Neural cell (in vitro differentiated cells): Measurements from ENCODE around the gene GPRC5B. TPM values are rescaled to one million over a fixed set of nuclear protein-coding genes. Genes with fewer than 3 reads are reported as not detected.

Experiments
- H2AFZ ChIP-seq: fragments of 200-600, 300-800 bp; sonication (generic), shearing (Covaris generic); 2 replicates; pipeline ENCODE4 v1.6.0; 2014; ENCODE audit warnings: low read depth, mild to moderate bottlenecking, antibody characterized with exemption, low read length, moderate library complexity
- H3F3A ChIP-seq: fragments of 200-600 bp; shearing (Covaris generic); 2 replicates; pipeline ENCODE4 v1.6.1; 2016; ENCODE audit warnings: mild to moderate bottlenecking, moderate library complexity, mixed read lengths, antibody characterized with exemption, low read length; ENCODE audit not compliant: insufficient read depth, poor library complexity, severe bottlenecking
- H3K27ac ChIP-seq: fragments of 200-600, 300-800 bp; sonication (generic), shearing (Covaris generic); 2 replicates; pipeline ENCODE4 v1.5.1; 2014; ENCODE audit warnings: mild to moderate bottlenecking, low read length, moderate library complexity
- H3K27me3 ChIP-seq: fragments of 300-800, 200-600 bp; sonication (generic), shearing (Covaris generic); 2 replicates; pipeline ENCODE4 v1.6.0; 2014; ENCODE audit warnings: mild to moderate bottlenecking, low read depth, low read length, moderate library complexity; ENCODE audit not compliant: insufficient read depth
- H3K36me3 ChIP-seq: fragments of 300-800, 200-600 bp; sonication (generic), shearing (Covaris generic); 2 replicates; pipeline ENCODE4 v1.5.1; 2014; ENCODE audit warnings: mild to moderate bottlenecking, antibody characterized with exemption, low read length, moderate library complexity; ENCODE audit not compliant: insufficient read depth
- H3K4me2 ChIP-seq: fragments of 300-800, 200-600 bp; sonication (generic), shearing (Covaris generic); 2 replicates; pipeline ENCODE4 v1.6.0; 2014; ENCODE audit warnings: mild to moderate bottlenecking, low read length
- H3K4me3 ChIP-seq: fragments of 300-800, 200-600 bp; sonication (generic), shearing (Covaris generic); 2 replicates; pipeline ENCODE4 v1.5.1; 2014; ENCODE audit warnings: mild to moderate bottlenecking, low read length, moderate library complexity
- H3K79me2 ChIP-seq: fragments of 200-600 bp; shearing (Covaris generic); replicated peaks from 2 replicates; pipeline ENCODE4 v1.6.0; 2014; ENCODE audit warnings: mild to moderate bottlenecking, low read length, moderate library complexity; ENCODE audit not compliant: insufficient read depth
- H3K9ac ChIP-seq: fragments of 300-800, 200-600 bp; sonication (generic), shearing (Covaris generic); 2 replicates; pipeline ENCODE4 v1.6.1; 2016; ENCODE audit warnings: mild to moderate bottlenecking, low read length, mixed read lengths
- H3K9me2 ChIP-seq: fragments of 200-600 bp; shearing (Covaris generic); 2 replicates; pipeline ENCODE4 v1.6.1; 2016; ENCODE audit warnings: mild to moderate bottlenecking, low read length, mixed read lengths; ENCODE audit not compliant: insufficient read depth
- H3K9me3 ChIP-seq: fragments of 200-600, 300-800 bp; sonication (generic), shearing (Covaris generic); 2 replicates; pipeline ENCODE4 v1.6.1; 2016; ENCODE audit warnings: mild to moderate bottlenecking, mixed run types, low read length, moderate library complexity, mixed read lengths
- H4K20me1 ChIP-seq: fragments of 200-600 bp; shearing (Covaris generic); 2 replicates; pipeline ENCODE4 v1.6.1; 2016; ENCODE audit warnings: mild to moderate bottlenecking, mixed run types; ENCODE audit not compliant: insufficient read depth
- EP300 ChIP-seq: fragments of 450-650 bp; conservative IDR thresholded peaks from 2 replicates; pipeline ENCODE4 v1.6.1; 2014; ENCODE audit warnings: antibody characterized with exemption, mild to moderate bottlenecking, moderate library complexity; ENCODE audit not compliant: poor library complexity, severe bottlenecking
- EZH2 ChIP-seq: fragments of 200-600, 300-800 bp; shearing (Covaris generic), sonication (generic); IDR thresholded peaks from 2 replicates; pipeline ENCODE4 v1.6.1; 2014; ENCODE audit warnings: antibody characterized with exemption, low read length, borderline replicate concordance, mild to moderate bottlenecking; ENCODE audit not compliant: insufficient read depth, poor library complexity, severe bottlenecking
- MXI1 ChIP-seq: fragments of 450-650 bp; conservative IDR thresholded peaks from 2 replicates; pipeline ENCODE4 v1.6.1; 2014; ENCODE audit warnings: antibody characterized with exemption, mild to moderate bottlenecking; ENCODE audit not compliant: poor library complexity, severe bottlenecking
- POLR2AphosphoS5 ChIP-seq: IDR thresholded peaks from 2 replicates; pipeline ENCODE4 v1.6.1; 2012
- RAD21 ChIP-seq: fragments of 450-650 bp; conservative IDR thresholded peaks from 2 replicates; pipeline ENCODE4 v1.6.1; 2014; ENCODE audit warnings: antibody characterized with exemption, mild to moderate bottlenecking, moderate library complexity
- SMC3 ChIP-seq: fragments of 450-650 bp; conservative IDR thresholded peaks from 2 replicates; pipeline ENCODE4 v1.6.1; 2014; ENCODE audit warnings: antibody characterized with exemption, mild to moderate bottlenecking, moderate library complexity; ENCODE audit not compliant: poor library complexity
- TAF1 ChIP-seq: IDR thresholded peaks from 2 replicates; pipeline ENCODE4 v1.6.1; 2012; ENCODE audit warnings: low read depth
- polyA plus RNA-seq: library from polyadenylated mRNA; depleted of rRNA; stranded (reverse); fragments of >200 nt; gene quantifications from 2 replicates; pipeline ENCODE4 v1.2.3, GENCODE V29; 2014
- TF ChIP-seq, protein P1 (sequence below): IDR thresholded peaks from 2 replicates; pipeline ENCODE4 v1.6.1; 2012; ENCODE audit warnings: borderline replicate concordance
- TF ChIP-seq, protein P2 (sequence below): fragments of 450-650 bp; IDR thresholded peaks from 2 replicates; pipeline ENCODE4 v1.5.1; 2014; ENCODE audit warnings: antibody characterized with exemption, mild to moderate bottlenecking, moderate library complexity; ENCODE audit not compliant: poor library complexity, severe bottlenecking

The GPRC5B gene
- polyA plus RNA-seq, 1 donor from 2014 or later = 25.4 TPM

- TF ChIP-seq, protein P1, sequence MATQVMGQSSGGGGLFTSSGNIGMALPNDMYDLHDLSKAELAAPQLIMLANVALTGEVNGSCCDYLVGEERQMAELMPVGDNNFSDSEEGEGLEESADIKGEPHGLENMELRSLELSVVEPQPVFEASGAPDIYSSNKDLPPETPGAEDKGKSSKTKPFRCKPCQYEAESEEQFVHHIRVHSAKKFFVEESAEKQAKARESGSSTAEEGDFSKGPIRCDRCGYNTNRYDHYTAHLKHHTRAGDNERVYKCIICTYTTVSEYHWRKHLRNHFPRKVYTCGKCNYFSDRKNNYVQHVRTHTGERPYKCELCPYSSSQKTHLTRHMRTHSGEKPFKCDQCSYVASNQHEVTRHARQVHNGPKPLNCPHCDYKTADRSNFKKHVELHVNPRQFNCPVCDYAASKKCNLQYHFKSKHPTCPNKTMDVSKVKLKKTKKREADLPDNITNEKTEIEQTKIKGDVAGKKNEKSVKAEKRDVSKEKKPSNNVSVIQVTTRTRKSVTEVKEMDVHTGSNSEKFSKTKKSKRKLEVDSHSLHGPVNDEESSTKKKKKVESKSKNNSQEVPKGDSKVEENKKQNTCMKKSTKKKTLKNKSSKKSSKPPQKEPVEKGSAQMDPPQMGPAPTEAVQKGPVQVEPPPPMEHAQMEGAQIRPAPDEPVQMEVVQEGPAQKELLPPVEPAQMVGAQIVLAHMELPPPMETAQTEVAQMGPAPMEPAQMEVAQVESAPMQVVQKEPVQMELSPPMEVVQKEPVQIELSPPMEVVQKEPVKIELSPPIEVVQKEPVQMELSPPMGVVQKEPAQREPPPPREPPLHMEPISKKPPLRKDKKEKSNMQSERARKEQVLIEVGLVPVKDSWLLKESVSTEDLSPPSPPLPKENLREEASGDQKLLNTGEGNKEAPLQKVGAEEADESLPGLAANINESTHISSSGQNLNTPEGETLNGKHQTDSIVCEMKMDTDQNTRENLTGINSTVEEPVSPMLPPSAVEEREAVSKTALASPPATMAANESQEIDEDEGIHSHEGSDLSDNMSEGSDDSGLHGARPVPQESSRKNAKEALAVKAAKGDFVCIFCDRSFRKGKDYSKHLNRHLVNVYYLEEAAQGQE = no peak
- no peak for TF ChIP-seq TAF1
- TF ChIP-seq POLR2AphosphoS5 = no peak
- no peak for TF ChIP-seq EZH2
- no peak for TF ChIP-seq RAD21
- TF ChIP-seq, protein P2, sequence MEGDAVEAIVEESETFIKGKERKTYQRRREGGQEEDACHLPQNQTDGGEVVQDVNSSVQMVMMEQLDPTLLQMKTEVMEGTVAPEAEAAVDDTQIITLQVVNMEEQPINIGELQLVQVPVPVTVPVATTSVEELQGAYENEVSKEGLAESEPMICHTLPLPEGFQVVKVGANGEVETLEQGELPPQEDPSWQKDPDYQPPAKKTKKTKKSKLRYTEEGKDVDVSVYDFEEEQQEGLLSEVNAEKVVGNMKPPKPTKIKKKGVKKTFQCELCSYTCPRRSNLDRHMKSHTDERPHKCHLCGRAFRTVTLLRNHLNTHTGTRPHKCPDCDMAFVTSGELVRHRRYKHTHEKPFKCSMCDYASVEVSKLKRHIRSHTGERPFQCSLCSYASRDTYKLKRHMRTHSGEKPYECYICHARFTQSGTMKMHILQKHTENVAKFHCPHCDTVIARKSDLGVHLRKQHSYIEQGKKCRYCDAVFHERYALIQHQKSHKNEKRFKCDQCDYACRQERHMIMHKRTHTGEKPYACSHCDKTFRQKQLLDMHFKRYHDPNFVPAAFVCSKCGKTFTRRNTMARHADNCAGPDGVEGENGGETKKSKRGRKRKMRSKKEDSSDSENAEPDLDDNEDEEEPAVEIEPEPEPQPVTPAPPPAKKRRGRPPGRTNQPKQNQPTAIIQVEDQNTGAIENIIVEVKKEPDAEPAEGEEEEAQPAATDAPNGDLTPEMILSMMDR = no peak
- Histone ChIP-seq H3K4me2 (no peak overlapping the region), H3K36me3 (no peaks in the 10 kb centered on the region), H3K9me3 (no peaks in the 10 kb centered on the region), H3K27me3 (no peaks in the 10 kb centered on the region), H3K79me2 (no peaks in the 10 kb centered on the region), H3F3A (no peaks in the 10 kb centered on the region), H4K20me1 (no peaks in the 10 kb centered on the region), H3K9me2 (no peaks in the 10 kb centered on the region), H3K9ac (no peak overlapping the region), H3K27ac (no peak overlapping the region), H2AFZ (no peak overlapping the region), H3K4me3 (no peak overlapping the region)
Measured at GRCh38 chr16:19844945-19845641, 39.6 kb downstream of the GPRC5B start.

DNA sequence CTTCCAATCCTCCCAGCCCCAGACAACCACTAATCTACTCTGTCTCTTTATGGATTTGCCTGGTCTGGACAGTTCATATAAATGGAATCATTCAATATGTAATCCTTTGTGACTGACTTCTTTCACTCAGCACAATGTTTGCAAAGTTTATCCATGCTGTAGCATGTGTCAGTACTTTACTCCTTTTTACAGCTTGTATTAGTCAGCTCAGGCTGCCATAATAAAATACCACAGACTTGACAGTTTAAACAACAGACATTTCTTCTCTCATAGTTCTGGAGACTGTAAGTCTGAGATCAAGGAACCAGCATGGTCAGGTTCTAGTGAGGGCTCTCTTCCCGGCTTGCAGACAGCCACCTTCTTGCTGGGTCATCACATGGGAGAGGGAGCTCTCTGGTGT, 41.3 kb downstream of the GPRC5B start:
- Histone ChIP-seq H2AFZ (no peak overlapping the region), H3K9me3 (no peaks in the 10 kb centered on the region), H3K9me2 (no peaks in the 10 kb centered on the region), H3K27ac (no peak overlapping the region), H3F3A (no peaks in the 10 kb centered on the region), H3K9ac (no peak overlapping the region), H3K4me3 (no peak overlapping the region), H3K36me3 (no peaks in the 10 kb centered on the region), H3K27me3 (no peaks in the 10 kb centered on the region), H3K4me2 (no peak overlapping the region), H4K20me1 (no peaks in the 10 kb centered on the region), H3K79me2 (no peaks in the 10 kb centered on the region)
- TF ChIP-seq EZH2 (no peak), TAF1 (no peak), EP300 (no peak), POLR2AphosphoS5 (no peak), RAD21 (no peak), MXI1 (no peak), SMC3 (no peak)
- TF ChIP-seq, protein P1 = no peak
- TF ChIP-seq, protein P2 = no peak
